T-helper 1 cell (primary cell): ENCODE measurements around the gene GATD1.
A peak's percentile ranks its signal among the peaks of the same experiment; 100 is the strongest.

Source experiments
- DNase-seq, 5 donors: peaks; one replicate each; pipeline ENCODE4 v3.0.0-alpha.2; 2012 to 2020

GATD1 gene

GRCh38 chr11:795634-796564, 18.6 kb upstream of the GATD1 start:
- DNase-seq = peak; percentile 62 to 90 (median 73)

GRCh38 chr11:794766-795633, 17.7 kb upstream of the GATD1 start:
- no peak for DNase-seq

GRCh38 chr11:794013-794765, 16.9 kb upstream of the GATD1 start:
- no peak for DNase-seq

GRCh38 chr11:793556-793955, 16.3 kb upstream of the GATD1 start:
- DNase-seq = no peak

GRCh38 chr11:792873-793272, 15.6 kb upstream of the GATD1 start:
- DNase-seq = no peak

- DNase-seq = no peak
These were observed 15.2 kb upstream of the GATD1 start for GRCh38 chr11:792535-792821.

- DNase-seq = no peak
These were observed 14.6 kb upstream of the GATD1 start for GRCh38 chr11:791658-792534.

- no peak for DNase-seq
These were observed 13.7 kb upstream of the GATD1 start for GRCh38 chr11:790721-791564.

- peak in 1 of 5 donors; percentile 47 for DNase-seq
These were observed 12.7 kb upstream of the GATD1 start, which contains the start of gene CEND1 for GRCh38 chr11:789943-790342. CEND1 (minus strand) TSS chr11:790090; CDS start chr11:788576, 1,514 bp downstream.

GRCh38 chr11:788953-789940, 12.0 kb upstream of the GATD1 start:
- no peak for DNase-seq

GRCh38 chr11:788009-788640, 10.8 kb upstream of the GATD1 start:
- DNase-seq = no peak

GRCh38 chr11:787084-787675, 9.9 kb upstream of the GATD1 start:
- DNase-seq = no peak

GRCh38 chr11:786235-787083, 9.2 kb upstream of the GATD1 start:
- DNase-seq = no peak

- no peak for DNase-seq
These were observed 6.3 kb upstream of the GATD1 start for GRCh38 chr11:783581-784015.

- no peak for DNase-seq
These were observed 5.2 kb upstream of the GATD1 start for GRCh38 chr11:782264-783174.

- peak in 1 of 5 donors; percentile 8 for DNase-seq
These were observed 2.8 kb upstream of the GATD1 start for GRCh38 chr11:779955-780532.
